HG03045 (cell line): ENCODE measurements around the gene MARK3.

Experiments used
- ATAC-seq: cut with Tn5 transposase; IDR thresholded peaks from one replicate; pipeline ENCODE4 v1.9.1; 2021; ENCODE audit warnings: mild to moderate bottlenecking, moderate library complexity; ENCODE audit not compliant: unreplicated experiment

MARK3 gene

DNA sequence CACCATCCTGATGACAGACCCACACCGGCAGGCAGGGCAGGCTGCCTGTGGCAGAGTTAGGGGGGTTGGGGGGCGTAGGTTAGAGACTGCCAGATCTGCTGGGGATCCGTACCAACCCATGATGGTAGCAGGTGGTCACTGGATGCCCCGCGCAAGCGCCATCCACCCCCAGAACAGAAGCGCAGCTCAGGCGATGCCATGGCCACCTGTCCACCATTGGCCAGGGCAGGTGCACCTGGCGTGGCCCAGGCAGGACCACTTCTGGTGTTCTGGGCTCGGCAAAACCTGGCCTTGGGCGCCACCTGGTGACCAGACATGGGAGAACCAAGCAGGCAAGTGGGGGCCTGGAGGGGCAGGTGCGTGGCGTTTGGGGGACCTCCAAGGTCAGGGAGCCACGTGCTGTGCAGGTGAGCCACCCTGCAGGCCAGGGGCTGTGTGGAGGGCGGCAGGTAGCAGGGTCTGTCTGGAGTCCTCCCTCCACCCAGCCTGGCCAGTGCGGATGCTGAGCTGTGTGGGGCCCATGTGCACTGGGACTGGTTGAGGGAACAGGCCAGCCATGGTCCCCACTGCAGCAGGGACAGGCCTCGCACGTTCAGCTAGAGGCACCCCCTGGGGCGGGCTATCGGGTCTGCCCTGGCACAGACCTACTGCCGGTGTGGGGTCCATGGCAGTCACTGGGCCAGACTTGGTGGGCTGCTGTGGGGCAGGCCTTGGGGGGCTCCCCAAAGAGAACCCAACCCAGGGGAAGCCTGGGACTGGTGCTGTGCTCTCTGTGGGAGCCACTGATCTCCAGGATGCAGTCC, 161.6 kb downstream of the MARK3 start:
- ATAC-seq = no peak

DNA sequence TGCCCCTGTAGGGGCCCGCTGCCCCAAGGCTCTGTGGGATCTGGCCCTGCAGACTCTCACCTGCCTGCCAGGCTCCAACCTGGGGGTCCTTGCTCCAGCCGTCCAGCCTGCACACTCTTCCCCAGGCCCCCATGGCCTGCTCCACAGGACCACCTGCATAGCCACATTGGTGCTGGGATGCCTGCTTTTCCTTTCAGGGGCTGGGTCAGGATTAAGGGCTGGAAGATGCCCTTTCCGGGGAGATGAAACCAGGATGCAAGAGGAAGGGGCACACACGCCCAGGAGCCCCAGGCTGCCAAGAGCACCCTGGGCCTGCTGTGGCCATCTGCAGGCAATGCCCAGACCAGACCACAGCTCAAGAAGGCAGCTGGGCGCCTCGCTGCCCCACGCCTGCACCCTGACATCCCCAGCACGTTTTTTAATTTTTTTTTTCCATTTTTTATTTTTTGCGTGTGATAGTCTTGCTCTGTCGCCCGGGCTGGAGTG, 162.3 kb downstream of the MARK3 start:
- ATAC-seq = no peak

DNA sequence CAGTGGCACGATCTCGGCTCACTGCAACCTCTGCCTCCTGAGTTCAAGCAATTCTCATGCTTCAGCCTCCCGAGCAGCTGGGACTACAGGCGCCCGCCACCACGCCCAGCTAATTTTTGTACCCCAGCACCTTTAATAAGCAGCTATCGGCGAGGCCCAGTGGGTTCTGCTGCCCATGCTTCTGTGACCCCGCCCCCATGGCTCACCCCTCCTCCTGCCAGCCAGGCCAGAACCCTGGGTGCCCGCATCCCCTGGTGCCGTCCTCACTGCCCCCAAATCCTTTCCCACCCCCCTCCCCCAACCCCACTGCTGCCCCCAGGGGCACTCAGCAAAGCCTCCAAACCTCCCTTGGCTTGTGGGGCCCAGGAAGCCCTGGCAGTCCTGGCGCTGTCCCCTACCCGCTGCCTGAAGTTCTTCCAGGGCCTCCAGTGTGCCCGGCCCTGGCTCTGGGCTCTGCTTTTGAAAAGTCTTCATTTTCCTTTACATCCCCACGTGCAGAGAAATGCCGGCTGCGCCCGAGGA, 162.8 kb downstream of the MARK3 start:
- no peak for ATAC-seq

DNA sequence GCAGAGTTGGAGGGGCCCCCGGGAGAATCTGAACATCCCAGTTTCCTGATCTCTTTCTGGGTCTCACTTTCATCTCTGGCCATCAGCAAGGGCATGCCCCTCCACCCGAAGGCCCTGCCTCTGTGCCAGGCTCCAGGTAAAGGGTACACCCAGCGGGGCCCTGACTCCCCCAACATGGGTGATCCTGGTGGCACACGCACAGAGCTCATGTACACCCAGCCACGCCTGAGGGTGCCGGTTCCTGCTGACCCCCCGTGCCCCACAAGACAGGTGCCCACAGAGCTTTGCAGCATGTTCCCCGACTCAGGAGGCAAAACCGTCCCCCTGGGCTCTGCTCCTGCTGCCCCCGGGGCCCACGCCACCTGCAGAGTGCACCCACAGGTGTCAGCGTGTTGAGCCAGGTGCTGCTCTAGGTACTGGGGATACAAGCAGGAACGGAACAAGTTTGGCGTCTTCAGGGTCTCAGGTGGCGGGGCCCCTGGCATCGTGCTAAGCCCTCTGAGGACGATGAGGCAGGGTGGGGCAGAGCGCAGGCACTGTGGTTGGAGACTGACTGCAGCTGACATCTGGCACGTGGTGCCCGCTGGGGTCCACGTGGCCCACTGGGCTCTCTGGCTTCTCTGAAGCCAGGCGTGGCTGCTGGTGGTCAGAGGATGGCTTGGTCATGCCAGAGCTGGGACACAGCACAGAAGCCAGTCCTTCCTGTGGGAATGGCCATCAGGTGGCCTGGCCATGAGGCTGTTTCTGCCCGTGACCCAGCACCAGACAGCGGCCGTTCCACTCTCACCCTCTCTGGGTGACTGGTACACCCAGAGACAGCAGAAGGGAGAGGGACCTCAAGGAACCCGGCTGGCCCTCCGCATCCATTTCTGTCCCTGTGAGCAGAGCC, 163.5 kb downstream of the MARK3 start:
- no peak for ATAC-seq

DNA sequence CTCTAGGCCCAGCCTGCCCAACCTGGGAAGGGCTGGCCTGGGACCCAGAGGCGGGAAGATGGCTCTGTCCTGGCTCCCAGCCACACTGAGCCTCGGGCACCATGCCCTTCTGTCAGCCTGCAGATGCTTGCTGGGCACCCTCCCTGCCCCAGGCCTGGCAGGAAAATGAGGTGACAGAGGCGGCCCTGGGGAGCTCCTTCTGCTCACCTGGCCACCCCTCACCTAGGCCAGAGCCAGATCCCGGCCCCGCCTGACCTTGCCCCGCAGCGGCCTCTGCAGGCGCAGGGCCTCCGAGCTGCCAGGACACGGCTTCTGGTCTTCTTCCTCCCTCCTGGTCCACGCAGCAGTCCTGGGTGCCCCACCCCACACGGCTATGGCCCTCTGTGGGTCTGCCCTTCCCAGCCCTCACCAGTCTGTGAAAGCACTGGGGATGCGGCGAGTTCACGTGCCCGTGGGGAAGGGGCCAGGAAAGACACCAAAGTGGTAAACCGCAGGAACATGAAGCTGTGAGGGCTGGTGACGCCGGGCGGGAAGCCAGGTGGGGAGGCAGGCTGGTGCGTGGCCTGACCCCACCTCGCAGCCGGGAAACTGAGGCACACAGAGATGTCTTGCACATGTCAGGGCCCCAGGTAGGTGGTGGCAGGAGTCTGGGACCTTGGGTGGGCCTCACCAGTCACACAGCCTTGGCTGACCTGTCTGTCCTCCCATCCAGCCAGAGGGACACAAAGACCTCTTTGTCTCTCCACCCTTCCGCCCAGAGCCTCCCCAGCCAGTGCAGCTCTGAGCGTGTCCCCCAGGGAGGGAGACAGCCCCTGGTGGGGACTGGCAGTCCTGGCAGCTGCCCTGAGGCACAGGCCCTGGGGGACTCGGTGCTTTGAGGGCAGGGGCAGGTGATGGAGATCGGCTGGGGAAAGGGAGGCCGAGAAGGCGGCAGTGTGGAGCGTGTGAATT, 164.4 kb downstream of the MARK3 start:
- no peak for ATAC-seq

DNA sequence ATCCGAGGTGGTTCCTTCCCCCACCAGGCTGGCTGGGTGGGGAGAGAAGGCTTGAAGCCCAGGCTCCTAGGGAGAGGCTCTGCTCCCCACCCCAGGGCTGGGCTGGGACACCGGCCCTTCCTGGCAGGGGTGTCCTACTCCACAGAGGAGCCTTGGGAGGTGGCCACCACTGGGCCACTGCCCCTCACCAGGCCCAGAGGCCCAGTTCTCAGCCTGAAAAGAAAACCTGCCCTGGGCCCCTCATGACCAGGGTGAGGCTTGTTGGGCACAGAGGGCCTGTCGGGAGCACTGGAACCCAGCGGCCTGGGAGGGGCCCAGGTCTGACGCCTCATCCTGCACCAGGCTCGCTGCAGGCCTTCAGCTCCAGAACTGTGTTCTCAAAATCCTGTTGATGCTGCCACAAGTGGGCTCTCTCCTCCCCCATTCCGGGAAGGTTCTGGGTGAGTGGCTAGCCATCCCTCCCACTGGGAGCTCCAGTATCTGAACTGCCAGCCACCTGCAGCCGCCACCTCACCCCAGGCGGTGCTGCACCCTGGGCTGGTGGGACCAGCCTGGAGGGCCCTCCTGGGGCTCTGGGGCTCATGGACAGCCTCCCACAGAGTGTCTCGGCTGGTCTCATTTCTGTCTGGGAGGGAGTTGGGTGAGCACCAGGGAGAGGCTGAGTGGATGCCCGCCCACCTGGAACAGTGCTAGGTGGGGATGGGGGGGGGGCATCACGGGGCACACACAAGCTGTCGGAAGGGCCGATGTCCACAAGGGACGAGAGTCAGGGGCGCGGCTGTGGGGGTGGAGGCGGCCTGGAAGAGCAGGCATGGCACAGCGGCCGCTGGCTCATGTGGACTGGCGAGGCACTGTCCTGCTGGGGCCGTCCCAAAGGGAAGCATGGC, 165.5 kb downstream of the MARK3 start:
- no peak for ATAC-seq

DNA sequence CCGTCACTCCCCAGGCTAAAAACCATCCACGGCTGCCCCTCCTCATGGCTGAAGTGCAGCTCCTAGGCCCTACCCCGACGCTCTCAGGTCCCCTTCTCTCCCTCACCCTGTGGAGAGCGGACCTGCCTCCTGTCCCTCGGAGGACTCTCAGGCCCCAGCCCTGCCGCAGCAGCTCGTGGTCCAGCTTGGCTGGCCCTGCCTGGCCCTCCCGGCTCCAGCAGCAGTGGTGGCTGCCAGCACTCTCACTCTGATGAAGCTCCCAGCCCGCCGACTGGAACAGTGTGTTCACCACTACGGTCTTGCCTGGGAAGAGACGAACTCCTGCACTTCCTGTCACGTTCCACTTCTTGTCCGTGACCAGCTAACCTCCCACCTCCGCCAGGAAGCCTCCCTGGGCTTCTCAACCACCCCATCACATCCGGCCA, 166.1 kb downstream of the MARK3 start:
- ATAC-seq = no peak

DNA sequence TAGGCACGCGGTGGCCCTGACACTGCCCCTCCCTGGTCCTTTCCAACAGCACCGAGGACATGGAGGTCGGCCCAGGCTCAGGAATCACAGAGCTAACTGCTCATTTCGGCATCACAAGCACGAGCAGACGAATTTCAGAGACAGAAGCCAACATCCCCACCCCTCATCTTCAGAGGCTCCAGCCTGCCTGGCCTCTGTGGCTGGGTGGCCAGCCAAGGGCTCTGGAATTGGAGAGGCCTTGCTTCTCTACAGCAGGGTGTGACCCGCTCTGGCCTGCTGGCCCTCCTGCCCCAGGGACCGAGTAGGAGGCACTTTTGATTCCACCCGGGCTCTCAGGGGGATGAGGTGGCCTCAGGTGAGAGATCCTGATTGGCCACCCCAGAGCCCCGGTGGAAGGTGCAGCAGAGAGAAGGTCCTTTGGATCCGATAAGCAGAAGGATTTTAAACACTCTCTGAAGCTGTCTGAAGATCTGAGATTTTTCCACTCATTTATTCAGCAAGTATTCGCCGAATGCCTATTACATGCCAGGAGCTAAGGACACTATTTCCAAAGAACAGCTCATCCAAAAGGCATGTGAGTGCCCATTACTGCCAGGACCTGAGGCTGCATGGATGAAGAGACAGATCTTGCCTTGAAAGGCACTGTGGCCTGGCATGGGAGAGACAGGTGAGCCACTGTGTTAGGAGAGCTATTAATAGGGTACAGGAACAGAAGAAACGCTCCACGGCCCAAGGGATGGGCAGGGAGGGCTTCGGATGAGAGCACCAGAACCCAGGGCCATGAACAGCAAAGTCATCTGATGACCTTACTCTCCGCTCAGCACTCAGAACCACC, 167.0 kb downstream of the MARK3 start:
- ATAC-seq = no peak

DNA sequence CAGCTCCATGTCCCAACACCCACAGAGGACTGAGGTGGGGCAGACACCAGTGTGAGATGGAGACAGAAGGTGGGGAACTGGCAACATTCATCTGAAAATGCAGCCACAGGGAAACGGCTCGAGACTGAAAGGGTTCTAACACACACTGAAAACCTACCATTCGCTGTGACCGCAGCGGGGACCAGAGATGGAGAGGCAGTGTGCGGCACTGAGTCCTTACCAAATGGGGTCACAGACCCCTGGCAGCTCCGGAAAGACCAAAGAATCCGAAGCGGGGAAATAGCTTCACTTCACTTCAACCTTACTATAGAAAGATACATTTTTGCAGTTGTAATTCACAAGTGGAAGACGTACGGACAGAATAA, 167.6 kb downstream of the MARK3 start:
- ATAC-seq = no peak
